ENCODE results near the gene CC2D1A.

- TF ChIP-seq CTCF (IDR thresholded peaks at IDR 0.05; ENCODE audit: insufficient read depth, low read length) (no peak), POLR2AphosphoS5 (IDR thresholded peaks at IDR 0.05; ENCODE audit: low read depth) (no peak), SPI1 (IDR thresholded peaks at IDR 0.05; ENCODE audit: borderline replicate concordance, low read depth) (no peak), REST (IDR thresholded peaks at IDR 0.05; ENCODE audit: insufficient replicate concordance, low read depth) (no peak)
Measured at GRCh38 chr19:13917888-13918406, 11.9 kb downstream of the CC2D1A start.
